Hepatocyte (in vitro differentiated cells): ENCODE measurements around the gene ARL5A. TPM values are rescaled to one million over a fixed set of nuclear protein-coding genes. Genes with fewer than 3 reads are reported as not detected.

ENCODE experiments used
- DNase-seq: peaks from one replicate; pipeline ENCODE4 v3.0.0-alpha.2; 2016; ENCODE audit warnings: low spot score
- H2AFZ ChIP-seq: fragments of 200-600 bp; sonication (generic); 2 replicates; pipeline ENCODE4 v1.6.0; 2016; ENCODE audit warnings: antibody characterized with exemption, mild to moderate bottlenecking
- H3K27ac ChIP-seq: fragments of 200-600 bp; sonication (generic); 2 replicates; pipeline ENCODE4 v1.5.1; 2016; ENCODE audit warnings: mild to moderate bottlenecking
- H3K27me3 ChIP-seq: fragments of 200-600 bp; sonication (generic); 2 replicates; pipeline ENCODE4 v1.6.1; 2016
- H3K36me3 ChIP-seq: fragments of 200-600 bp; sonication (generic); replicated peaks from 2 replicates; pipeline ENCODE4 v1.5.1; 2016; ENCODE audit warnings: low read depth; ENCODE audit not compliant: insufficient read depth
- H3K4me1 ChIP-seq: fragments of 200-600 bp; sonication (generic); 2 replicates; pipeline ENCODE4 v1.5.1; 2016; ENCODE audit warnings: mild to moderate bottlenecking, moderate library complexity; ENCODE audit not compliant: insufficient read depth
- H3K4me2 ChIP-seq: fragments of 200-600 bp; sonication (generic); 2 replicates; pipeline ENCODE4 v1.6.0; 2016
- H3K4me3 ChIP-seq: fragments of 200-600 bp; sonication (generic); 2 replicates; pipeline ENCODE4 v1.5.1; 2016; ENCODE audit warnings: mild to moderate bottlenecking
- H3K79me2 ChIP-seq: fragments of 200-600 bp; sonication (generic); 2 replicates; pipeline ENCODE4 v1.6.0; 2017; ENCODE audit warnings: mild to moderate bottlenecking
- H3K9me2 ChIP-seq: fragments of 200-600 bp; sonication (generic); replicated peaks from 2 replicates; pipeline ENCODE4 v1.6.0; 2017; ENCODE audit warnings: mild to moderate bottlenecking; ENCODE audit not compliant: insufficient read depth
- H3K9me3 ChIP-seq: fragments of 200-600 bp; sonication (generic); 2 replicates; pipeline ENCODE4 v1.5.1; 2016; ENCODE audit warnings: low read depth, mild to moderate bottlenecking
- H4K20me1 ChIP-seq: fragments of 200-600 bp; sonication (generic); 2 replicates; pipeline ENCODE4 v1.6.0; 2016; ENCODE audit warnings: mild to moderate bottlenecking; ENCODE audit not compliant: insufficient read depth, poor library complexity, severe bottlenecking
- EZH2 ChIP-seq: fragments of 200-600 bp; sonication (generic); IDR thresholded peaks from 2 replicates; pipeline ENCODE4 v1.6.1; 2016; ENCODE audit warnings: antibody characterized with exemption, mild to moderate bottlenecking, borderline replicate concordance
- EZH2phosphoT487 ChIP-seq: fragments of 200-600 bp; sonication (generic); IDR thresholded peaks from one replicate; pipeline ENCODE4 v1.6.1; 2018; ENCODE audit warnings: antibody characterized with exemption, mild to moderate bottlenecking, low read depth, moderate library complexity; ENCODE audit not compliant: unreplicated experiment, severe bottlenecking
- WGBS: methylation state at CpG from one replicate; pipeline ENCODE4 v1.1.6; 2016; ENCODE audit warnings: low lambda C conversion rate; ENCODE audit errors: missing lambda C conversion rate; 5-methylcytosine and 5-hydroxymethylcytosine counted together
- polyA plus RNA-seq: library from polyadenylated mRNA; unstranded; fragments of >200 nt; fragmentation: Nextera tagmentation; extraction: Ambion mirVana; gene quantifications from 2 replicates; pipeline ENCODE4 v1.2.1, GENCODE V29; 2016
- total RNA-seq: library from RNA; depleted of rRNA; stranded (reverse); fragments of >200 nt; gene quantifications from 2 replicates; pipeline ENCODE4 v1.2.3, GENCODE V29; 2014
- TF ChIP-seq, protein P1 (sequence below): fragments of 200-600 bp; sonication (generic); IDR thresholded peaks from 2 replicates; pipeline ENCODE4 v1.5.1; 2016; ENCODE audit warnings: antibody characterized with exemption, mild to moderate bottlenecking; ENCODE audit not compliant: poor library complexity

Gene ARL5A
- total and polyA plus RNA-seq, 2 experiments from 2014 or later: 23.2 to 68.3 TPM

- Histone ChIP-seq H4K20me1 (no peaks in the 10 kb centered on the region), H3K4me3 (no peak overlapping the region), H3K4me1 (no peaks in the 10 kb centered on the region), H3K9me3 (no peaks in the 10 kb centered on the region), H3K27me3 (no peaks in the 10 kb centered on the region), H3K9me2 (no peaks in the 10 kb centered on the region), H3K27ac (no peak overlapping the region), H3K79me2 (no peaks in the 10 kb centered on the region), H3K4me2 (no peak overlapping the region), H2AFZ (no peak overlapping the region), H3K36me3 (no peaks in the 10 kb centered on the region)
- no peak for DNase-seq
- 84% methylated on average over 2 of the region's 2 CpGs for WGBS
- no peak for TF ChIP-seq EZH2
- TF ChIP-seq EZH2phosphoT487: no peak
Observed at GRCh38 chr2:151756820-151757219, 71.4 kb downstream of the ARL5A start.

- DNase-seq: no peak
- H2AFZ ChIP-seq: no peak overlapping the region
- H3K4me2 ChIP-seq: no peak overlapping the region
- no peaks in the 10 kb centered on the region for H3K27me3 ChIP-seq
- TF ChIP-seq EZH2phosphoT487: no peak
- no peak for TF ChIP-seq EZH2
- TF ChIP-seq, protein P1, sequence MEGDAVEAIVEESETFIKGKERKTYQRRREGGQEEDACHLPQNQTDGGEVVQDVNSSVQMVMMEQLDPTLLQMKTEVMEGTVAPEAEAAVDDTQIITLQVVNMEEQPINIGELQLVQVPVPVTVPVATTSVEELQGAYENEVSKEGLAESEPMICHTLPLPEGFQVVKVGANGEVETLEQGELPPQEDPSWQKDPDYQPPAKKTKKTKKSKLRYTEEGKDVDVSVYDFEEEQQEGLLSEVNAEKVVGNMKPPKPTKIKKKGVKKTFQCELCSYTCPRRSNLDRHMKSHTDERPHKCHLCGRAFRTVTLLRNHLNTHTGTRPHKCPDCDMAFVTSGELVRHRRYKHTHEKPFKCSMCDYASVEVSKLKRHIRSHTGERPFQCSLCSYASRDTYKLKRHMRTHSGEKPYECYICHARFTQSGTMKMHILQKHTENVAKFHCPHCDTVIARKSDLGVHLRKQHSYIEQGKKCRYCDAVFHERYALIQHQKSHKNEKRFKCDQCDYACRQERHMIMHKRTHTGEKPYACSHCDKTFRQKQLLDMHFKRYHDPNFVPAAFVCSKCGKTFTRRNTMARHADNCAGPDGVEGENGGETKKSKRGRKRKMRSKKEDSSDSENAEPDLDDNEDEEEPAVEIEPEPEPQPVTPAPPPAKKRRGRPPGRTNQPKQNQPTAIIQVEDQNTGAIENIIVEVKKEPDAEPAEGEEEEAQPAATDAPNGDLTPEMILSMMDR: no peak
- H3K79me2 ChIP-seq: no peaks in the 10 kb centered on the region
- H4K20me1 ChIP-seq: no peaks in the 10 kb centered on the region
- WGBS: 91% methylated on average over 1 of the region's 1 CpG
- no peaks in the 10 kb centered on the region for H3K9me3 ChIP-seq
- no peaks in the 10 kb centered on the region for H3K4me1 ChIP-seq
- H3K36me3 ChIP-seq: no peaks in the 10 kb centered on the region
- H3K27ac ChIP-seq: no peak overlapping the region
- H3K9me2 ChIP-seq: no peaks in the 10 kb centered on the region
- no peak overlapping the region for H3K4me3 ChIP-seq
Observed at GRCh38 chr2:151754253-151754897, 73.8 kb downstream of the ARL5A start.

GRCh38 chr2:151753540-151753939, 74.7 kb downstream of the ARL5A start:
- Histone ChIP-seq H3K27me3 (no peaks in the 10 kb centered on the region), H3K9me3 (no peaks in the 10 kb centered on the region), H3K36me3 (no peaks in the 10 kb centered on the region), H2AFZ (no peak overlapping the region), H3K4me2 (no peak overlapping the region), H3K27ac (no peak overlapping the region), H4K20me1 (no peaks in the 10 kb centered on the region), H3K9me2 (no peaks in the 10 kb centered on the region), H3K79me2 (no peaks in the 10 kb centered on the region), H3K4me1 (no peaks in the 10 kb centered on the region), H3K4me3 (no peak overlapping the region)
- no peak for DNase-seq
- TF ChIP-seq EZH2phosphoT487 (no peak), EZH2 (no peak)
- TF ChIP-seq, protein P1: no peak

Other genes starting within 250 kb of the ARL5A start
- 2.2 and 3.3 TPM in 2 replicates for gene NEB, start 93.9 kb downstream of the ARL5A start, total RNA-seq
- 0.75 and 3.4 TPM in 2 replicates for gene NEB, start 93.9 kb downstream of the ARL5A start, polyA plus RNA-seq